DMS 273 (cell line): ENCODE data around the gene MIAT.
"Not testable (repeated sequence)": the region's sequence is repeated elsewhere in the genome, so short reads cannot be mapped to it uniquely, and the experiment has no call there.

Experiments
- DNase-seq: peaks from one replicate; lab custom pipeline; 2025; ENCODE audit not compliant: unreplicated experiment; lab: John Stamatoyannopoulos, UW

Gene MIAT

GRCh38 chr22:26692215-26692614, 34.8 kb downstream of the MIAT start:
- no peak for DNase-seq

GRCh38 chr22:26697151-26697550, 39.8 kb downstream of the MIAT start:
- no peak for DNase-seq

- DNase-seq, result no peak
These were observed 43.1 kb downstream of the MIAT start for GRCh38 chr22:26700462-26700861.

- DNase-seq, result no peak
These were observed 43.5 kb downstream of the MIAT start for GRCh38 chr22:26700886-26701285.

GRCh38 chr22:26701323-26701722, 43.9 kb downstream of the MIAT start:
- DNase-seq, result no peak

- no peak for DNase-seq
These were observed 45.8 kb downstream of the MIAT start for GRCh38 chr22:26702906-26703830.

- not testable (repeated sequence) for DNase-seq
These were observed 48.0 kb downstream of the MIAT start for GRCh38 chr22:26705379-26705778.

GRCh38 chr22:26707090-26707489, 49.7 kb downstream of the MIAT start:
- no peak for DNase-seq

- DNase-seq, result no peak
These were observed 50.2 kb downstream of the MIAT start for GRCh38 chr22:26707581-26707980.

GRCh38 chr22:26708256-26709009, 51.0 kb downstream of the MIAT start:
- DNase-seq, result no peak

GRCh38 chr22:26709617-26710390, 52.4 kb downstream of the MIAT start:
- DNase-seq, result no peak

- no peak for DNase-seq
These were observed 54.0 kb downstream of the MIAT start for GRCh38 chr22:26711205-26711963.

GRCh38 chr22:26712158-26712557, 54.8 kb downstream of the MIAT start:
- DNase-seq, result no peak

- no peak for DNase-seq
These were observed 56.5 kb downstream of the MIAT start for GRCh38 chr22:26713823-26714449.

- no peak for DNase-seq
These were observed 57.6 kb downstream of the MIAT start for GRCh38 chr22:26714971-26715370.

- no peak for DNase-seq
These were observed 58.1 kb downstream of the MIAT start for GRCh38 chr22:26715392-26715936.

- DNase-seq, result no peak
These were observed 61.1 kb downstream of the MIAT start for GRCh38 chr22:26718488-26718887.

- no peak for DNase-seq
These were observed 61.5 kb downstream of the MIAT start for GRCh38 chr22:26718905-26719304.

- no peak for DNase-seq
These were observed 64.8 kb downstream of the MIAT start for GRCh38 chr22:26722159-26722558.

GRCh38 chr22:26724414-26724813, 67.0 kb downstream of the MIAT start:
- no peak for DNase-seq
